Suppressor macrophage treated with lipopolysaccharide for 1 hour (primary cell): ENCODE results near the gene COL6A2.
"Not testable (repeated sequence)": the region's sequence is repeated elsewhere in the genome, so short reads cannot be mapped to it uniquely, and the experiment has no call there.

ENCODE experiments used
- DNase-seq, 3 donors: peaks; one replicate each; pipeline ENCODE4 v3.0.0-alpha.2; 2020 to 2022

COL6A2 gene

GRCh38 chr21:46128106-46128932, 30.4 kb downstream of the COL6A2 start:
- no peak for DNase-seq

- DNase-seq = no peak
Observed at GRCh38 chr21:46128933-46129571, 31.1 kb downstream of the COL6A2 start.

- DNase-seq = no peak
Observed at GRCh38 chr21:46129846-46130651, 32.1 kb downstream of the COL6A2 start.

- DNase-seq = no peak
Observed at GRCh38 chr21:46130831-46131587, 33.1 kb downstream of the COL6A2 start.

GRCh38 chr21:46131588-46131837, 33.6 kb downstream of the COL6A2 start:
- no peak for DNase-seq

- DNase-seq = no peak
Observed at GRCh38 chr21:46131838-46132651, 34.1 kb downstream of the COL6A2 start.

DNA sequence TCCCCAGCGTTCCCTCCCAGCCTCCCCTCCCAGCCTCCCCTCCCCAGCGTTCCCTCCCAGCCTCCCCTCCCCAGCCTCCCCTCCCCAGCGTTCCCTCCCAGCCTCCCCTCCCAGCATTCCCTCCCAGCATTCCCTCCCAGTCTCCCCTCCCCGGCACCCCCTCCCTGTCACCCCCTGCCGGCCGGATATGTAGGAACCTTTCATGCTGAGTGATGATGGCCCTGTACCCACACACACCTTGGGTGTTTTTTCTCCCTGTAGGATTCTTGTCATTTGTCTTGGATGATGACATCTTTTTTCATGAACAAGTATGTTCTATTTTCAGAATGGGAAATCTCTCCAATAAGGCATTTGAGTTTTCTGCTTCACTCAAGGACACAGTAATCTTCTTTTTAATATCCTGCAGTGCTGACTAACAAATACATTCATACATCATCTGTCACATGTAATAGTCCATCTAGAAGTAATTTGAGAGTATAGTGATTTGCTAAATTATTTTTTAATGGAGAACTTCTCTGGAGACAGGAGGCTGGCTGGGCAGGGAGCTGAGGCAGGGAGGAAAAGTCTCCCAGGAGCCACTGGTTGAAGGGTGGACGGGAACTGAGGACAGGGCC, 38.0 kb downstream of the COL6A2 start:
- DNase-seq = no peak

- no peak for DNase-seq
Observed at GRCh38 chr21:46136739-46137349, 38.9 kb downstream of the COL6A2 start.

DNA sequence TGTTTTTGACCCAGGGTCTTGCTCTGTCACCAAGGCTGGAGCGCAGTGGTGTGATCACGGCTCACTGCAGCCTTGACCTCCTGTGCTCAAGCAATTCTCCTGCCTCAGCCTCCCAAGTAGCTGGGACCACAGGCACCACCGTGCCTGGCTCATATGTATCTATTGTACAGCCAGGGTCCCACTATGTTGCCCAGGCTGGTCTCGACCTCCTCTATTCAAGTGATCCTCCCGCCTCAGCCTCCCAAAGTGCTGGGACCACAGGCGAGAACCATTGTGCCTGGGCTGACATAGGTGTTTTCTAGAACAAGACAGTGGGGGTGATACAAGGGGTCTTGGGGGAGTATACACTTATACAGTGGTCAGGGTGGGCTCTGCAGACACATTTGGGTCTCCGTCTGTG, 40.0 kb downstream of the COL6A2 start:
- no peak for DNase-seq

GRCh38 chr21:46138383-46138970, 40.6 kb downstream of the COL6A2 start:
- no peak for DNase-seq

GRCh38 chr21:46139686-46140085, 41.8 kb downstream of the COL6A2 start:
- no peak for DNase-seq

DNA sequence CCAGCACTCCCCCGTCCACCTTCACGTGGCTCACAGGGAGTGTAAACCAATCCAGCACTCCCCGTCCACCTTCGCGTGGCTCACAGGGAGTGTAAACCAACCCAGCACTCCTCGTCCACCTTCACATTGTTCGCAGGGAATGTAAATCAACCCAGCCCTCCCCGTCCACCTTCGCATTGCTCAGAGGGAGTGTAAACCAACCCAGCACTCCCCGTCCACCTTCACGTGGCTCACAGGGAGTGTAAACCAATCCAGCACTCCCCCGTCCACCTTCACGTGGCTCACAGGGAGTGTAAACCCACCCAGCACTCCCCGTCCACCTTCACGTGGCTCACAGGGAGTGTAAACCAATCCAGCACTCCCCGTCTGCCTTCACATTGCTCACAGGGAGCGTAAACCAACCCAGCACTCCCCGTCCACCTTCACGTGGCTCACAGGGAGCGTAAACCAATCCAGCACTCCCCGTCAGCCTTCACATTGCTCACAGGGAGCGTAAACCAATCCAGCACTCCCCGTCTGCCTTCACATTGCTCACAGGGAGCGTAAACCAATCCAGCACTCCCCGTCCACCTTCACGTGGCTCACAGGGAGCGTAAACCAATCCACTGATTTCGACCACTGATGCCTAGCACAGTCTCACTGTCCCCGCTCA, 42.6 kb downstream of the COL6A2 start:
- DNase-seq = not testable (repeated sequence)

GRCh38 chr21:46141767-46142581, 44.1 kb downstream of the COL6A2 start:
- DNase-seq = no peak

GRCh38 chr21:46142582-46143473, 44.9 kb downstream of the COL6A2 start:
- DNase-seq = no peak

DNA sequence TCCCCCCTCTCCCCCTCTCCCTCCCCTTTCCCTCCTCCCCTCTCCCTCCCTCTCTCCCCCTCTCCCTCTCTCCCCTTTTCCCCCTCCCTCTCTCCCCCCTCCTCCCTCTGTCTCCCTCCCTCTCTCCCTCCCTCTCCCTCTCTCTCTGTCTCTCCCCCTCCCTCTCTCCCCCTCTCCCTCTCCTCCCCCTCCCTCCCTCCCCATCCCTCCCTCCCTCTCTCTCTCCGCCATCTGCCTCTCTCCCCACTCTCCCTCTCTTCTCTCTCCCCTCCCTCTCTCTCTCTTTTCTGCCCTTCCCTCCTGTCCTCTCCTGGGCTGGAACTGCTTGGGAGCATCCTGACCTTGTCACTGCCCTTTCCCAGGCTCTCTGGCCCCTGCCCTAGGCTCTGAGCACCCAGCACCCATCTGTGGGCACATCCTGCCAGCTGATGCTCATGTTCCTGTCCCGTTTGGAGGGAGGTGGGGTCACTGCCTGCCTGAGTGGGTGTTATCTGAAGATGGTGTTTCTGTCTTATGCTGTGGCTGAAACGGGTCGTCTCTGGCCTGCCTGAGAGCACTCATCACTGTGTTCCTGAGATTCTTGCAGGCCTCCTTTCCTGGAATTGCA, 46.7 kb downstream of the COL6A2 start:
- DNase-seq = no peak

DNA sequence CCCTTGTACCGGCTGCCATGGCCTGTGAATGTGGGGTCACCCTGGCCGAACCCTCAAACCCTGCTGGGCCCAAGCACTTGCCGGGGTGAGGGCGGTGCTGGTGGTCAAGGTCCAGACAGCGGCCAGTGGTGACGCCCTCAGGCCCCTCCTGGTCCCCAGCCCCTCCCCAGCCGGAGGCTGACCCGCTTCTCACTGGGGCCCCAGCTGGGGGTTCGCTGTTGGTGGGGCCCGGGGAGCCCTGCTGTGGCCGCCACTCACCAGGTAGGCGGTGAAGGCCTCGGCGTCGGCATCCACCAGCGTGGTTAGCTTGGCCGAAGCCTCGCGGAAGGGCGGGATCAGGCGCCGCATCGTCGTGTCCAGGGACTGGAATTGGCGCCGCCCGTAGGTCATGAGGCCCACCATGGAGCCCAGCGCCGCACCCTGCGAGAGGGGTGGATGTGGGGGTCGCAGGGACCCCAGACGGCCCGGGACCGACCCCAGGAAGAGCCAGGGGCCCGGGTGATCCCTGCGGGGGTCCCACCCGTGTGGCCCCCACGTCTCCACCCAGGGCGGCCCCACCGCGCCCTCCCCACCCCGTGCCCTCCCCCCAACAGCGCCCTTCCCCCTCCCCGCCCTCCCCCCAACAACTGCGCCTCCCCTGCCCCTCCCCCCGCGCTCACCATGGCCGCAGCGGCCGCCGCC, 47.4 kb downstream of the COL6A2 start:
- DNase-seq = no peak
